Measurements from ENCODE around the gene APOL3.

APOL3 gene

DNA sequence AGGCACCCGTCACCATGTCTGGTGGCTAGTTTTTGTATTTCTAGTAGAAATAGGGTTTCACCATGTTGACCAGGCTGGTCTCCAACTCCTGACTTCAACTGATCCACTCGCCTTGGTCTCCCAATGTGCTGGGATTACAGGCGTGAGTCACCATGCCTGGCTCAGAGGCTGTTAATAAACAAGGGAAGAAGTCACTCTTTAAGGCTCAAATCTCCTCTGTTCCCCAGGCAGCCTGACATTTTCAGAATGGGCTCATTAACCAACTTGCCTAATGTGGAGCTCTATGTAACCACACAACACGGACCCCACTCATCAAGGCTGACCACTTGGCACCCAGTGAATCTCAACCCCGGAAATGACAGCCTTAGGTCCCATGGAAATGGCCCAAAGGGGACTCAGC is 24.1 kb downstream of the APOL3 start:
- no peak overlapping the region for H3K27ac ChIP-seq (ENCODE audit: poor library complexity, severe bottlenecking)
- DNase-seq (ENCODE audit: low spot score) (no peak), ATAC-seq (ENCODE audit: low read depth) (no peak)
- H3K27me3 ChIP-seq (ENCODE audit: insufficient read depth, poor library complexity, severe bottlenecking), result no peaks in the 10 kb centered on the region
- H3K4me1 ChIP-seq (ENCODE audit: insufficient read depth, poor library complexity, severe bottlenecking), result no peaks in the 10 kb centered on the region
- H3K9me3 ChIP-seq (ENCODE audit: severe bottlenecking), result no peaks in the 10 kb centered on the region
- TF ChIP-seq, protein P1, sequence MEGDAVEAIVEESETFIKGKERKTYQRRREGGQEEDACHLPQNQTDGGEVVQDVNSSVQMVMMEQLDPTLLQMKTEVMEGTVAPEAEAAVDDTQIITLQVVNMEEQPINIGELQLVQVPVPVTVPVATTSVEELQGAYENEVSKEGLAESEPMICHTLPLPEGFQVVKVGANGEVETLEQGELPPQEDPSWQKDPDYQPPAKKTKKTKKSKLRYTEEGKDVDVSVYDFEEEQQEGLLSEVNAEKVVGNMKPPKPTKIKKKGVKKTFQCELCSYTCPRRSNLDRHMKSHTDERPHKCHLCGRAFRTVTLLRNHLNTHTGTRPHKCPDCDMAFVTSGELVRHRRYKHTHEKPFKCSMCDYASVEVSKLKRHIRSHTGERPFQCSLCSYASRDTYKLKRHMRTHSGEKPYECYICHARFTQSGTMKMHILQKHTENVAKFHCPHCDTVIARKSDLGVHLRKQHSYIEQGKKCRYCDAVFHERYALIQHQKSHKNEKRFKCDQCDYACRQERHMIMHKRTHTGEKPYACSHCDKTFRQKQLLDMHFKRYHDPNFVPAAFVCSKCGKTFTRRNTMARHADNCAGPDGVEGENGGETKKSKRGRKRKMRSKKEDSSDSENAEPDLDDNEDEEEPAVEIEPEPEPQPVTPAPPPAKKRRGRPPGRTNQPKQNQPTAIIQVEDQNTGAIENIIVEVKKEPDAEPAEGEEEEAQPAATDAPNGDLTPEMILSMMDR (IDR thresholded peaks at IDR 0.05; ENCODE audit: poor library complexity, severe bottlenecking), result no peak
- no peak overlapping the region for H3K4me3 ChIP-seq (ENCODE audit: severe bottlenecking)
- no peaks in the 10 kb centered on the region for H3K36me3 ChIP-seq (ENCODE audit: low read depth)

GRCh38 chr22:36135306-36135980 is 25.1 kb downstream of the APOL3 start:
- no peak for DNase-seq (ENCODE audit: low spot score)
- Histone ChIP-seq H3K36me3 (ENCODE audit: low read depth) (no peaks in the 10 kb centered on the region), H3K4me1 (ENCODE audit: insufficient read depth, poor library complexity, severe bottlenecking) (no peaks in the 10 kb centered on the region), H3K27me3 (ENCODE audit: insufficient read depth, poor library complexity, severe bottlenecking) (peaks cover 3% of the 10 kb centered on the region), H3K9me3 (ENCODE audit: severe bottlenecking) (no peaks in the 10 kb centered on the region), H3K4me3 (ENCODE audit: severe bottlenecking) (no peak overlapping the region), H3K27ac (ENCODE audit: poor library complexity, severe bottlenecking) (no peak overlapping the region)
- ATAC-seq (ENCODE audit: low read depth), result no peak
- TF ChIP-seq, protein P1 (IDR thresholded peaks at IDR 0.05; ENCODE audit: poor library complexity, severe bottlenecking), result no peak

DNA sequence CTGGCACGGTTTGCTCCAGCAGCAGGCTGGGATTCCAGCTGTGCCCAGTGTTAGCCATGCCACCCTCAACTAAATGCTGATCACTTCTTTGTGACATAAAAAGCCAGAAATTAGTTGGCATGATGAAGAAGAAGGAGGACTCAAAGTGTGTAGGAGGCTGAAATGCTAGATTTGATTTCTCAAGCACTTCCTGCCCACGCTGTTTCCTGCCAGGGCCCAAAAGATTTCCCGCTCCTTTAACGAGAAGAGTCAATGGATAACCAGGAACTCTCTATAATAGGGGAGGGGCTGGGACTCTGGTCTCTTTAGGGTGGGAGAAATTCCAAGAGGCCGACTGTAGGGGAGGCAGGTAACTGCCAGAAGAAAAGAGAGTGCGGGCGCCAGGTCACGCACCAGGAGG is 26.4 kb downstream of the APOL3 start:
- H3K36me3 ChIP-seq (ENCODE audit: low read depth), result no peaks in the 10 kb centered on the region
- H3K4me3 ChIP-seq (ENCODE audit: severe bottlenecking), result no peak overlapping the region
- H3K9me3 ChIP-seq (ENCODE audit: severe bottlenecking), result no peaks in the 10 kb centered on the region
- ATAC-seq (ENCODE audit: low read depth) (no peak), DNase-seq (ENCODE audit: low spot score) (no peak)
- peaks cover 3% of the 10 kb centered on the region for H3K27me3 ChIP-seq (ENCODE audit: insufficient read depth, poor library complexity, severe bottlenecking)
- TF ChIP-seq, protein P1 (IDR thresholded peaks at IDR 0.05; ENCODE audit: poor library complexity, severe bottlenecking), result no peak
- no peak overlapping the region for H3K27ac ChIP-seq (ENCODE audit: poor library complexity, severe bottlenecking)
- no peaks in the 10 kb centered on the region for H3K4me1 ChIP-seq (ENCODE audit: insufficient read depth, poor library complexity, severe bottlenecking)

DNA sequence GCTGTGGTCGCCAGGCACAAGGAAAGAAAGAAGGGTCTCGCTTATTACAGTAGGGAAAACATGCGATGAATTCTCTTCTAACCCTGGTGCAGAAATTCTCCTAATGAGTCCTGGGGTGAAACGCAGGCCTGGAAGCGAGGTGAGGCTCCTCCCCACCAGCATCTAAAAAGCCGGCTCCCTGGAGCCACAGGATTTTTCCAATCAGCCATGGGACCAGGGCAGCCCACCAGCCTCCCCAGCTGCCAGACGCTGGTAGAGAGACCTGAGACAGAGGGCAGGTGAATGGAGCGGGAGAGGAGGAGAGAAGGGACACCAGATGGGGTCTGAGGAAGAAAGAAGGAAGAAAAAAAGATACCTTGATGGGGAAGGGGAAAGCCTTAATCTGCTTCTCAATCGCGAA is 28.6 kb downstream of the APOL3 start:
- Histone ChIP-seq H3K27me3 (ENCODE audit: insufficient read depth, poor library complexity, severe bottlenecking) (peaks cover 3% of the 10 kb centered on the region), H3K4me3 (ENCODE audit: severe bottlenecking) (no peak overlapping the region), H3K4me1 (ENCODE audit: insufficient read depth, poor library complexity, severe bottlenecking) (no peaks in the 10 kb centered on the region), H3K36me3 (ENCODE audit: low read depth) (no peaks in the 10 kb centered on the region), H3K9me3 (ENCODE audit: severe bottlenecking) (no peaks in the 10 kb centered on the region), H3K27ac (ENCODE audit: poor library complexity, severe bottlenecking) (no peak overlapping the region)
- ATAC-seq (ENCODE audit: low read depth) (no peak), DNase-seq (ENCODE audit: low spot score) (no peak)
- TF ChIP-seq, protein P1 (IDR thresholded peaks at IDR 0.05; ENCODE audit: poor library complexity, severe bottlenecking), result no peak

Measured in RWPE2 (cell line).